ENCODE data around the gene TRIO. TPM values are rescaled to one million over a fixed set of nuclear protein-coding genes. Genes with fewer than 3 reads are reported as not detected.

Gene TRIO
- total RNA-seq, 1 donor: 410 TPM

- no peak overlapping the region for H3K4me3 ChIP-seq (ENCODE audit: low read depth, low read length)
- DNase-seq (ENCODE audit: low read depth): no peak
- TF ChIP-seq CTCF (IDR thresholded peaks at IDR 0.05; ENCODE audit: insufficient read depth, low read depth, low read length): no peak
Observed at GRCh38 chr5:14396066-14396465, 252.9 kb downstream of the TRIO start.

GRCh38 chr5:14396737-14397136, 253.6 kb downstream of the TRIO start:
- H3K4me3 ChIP-seq (ENCODE audit: low read depth, low read length): no peak overlapping the region
- peak; percentile 16 for DNase-seq (ENCODE audit: low read depth)
- no peak for TF ChIP-seq CTCF (IDR thresholded peaks at IDR 0.05; ENCODE audit: insufficient read depth, low read depth, low read length)

- DNase-seq (ENCODE audit: low read depth): peak; percentile 61
- TF ChIP-seq CTCF (IDR thresholded peaks at IDR 0.05; ENCODE audit: insufficient read depth, low read depth, low read length): no peak
Observed at GRCh38 chr5:14397717-14398116, 254.6 kb downstream of the TRIO start.

GRCh38 chr5:14399054-14399692, 256.0 kb downstream of the TRIO start:
- H3K4me3 ChIP-seq (ENCODE audit: low read depth, low read length): no peak overlapping the region
- peak; percentile 78 for DNase-seq (ENCODE audit: low read depth)
- peak; percentile 76 for TF ChIP-seq CTCF (IDR thresholded peaks at IDR 0.05; ENCODE audit: insufficient read depth, low read depth, low read length)

More at GRCh38 chr5:14397717-14398116, 254.6 kb downstream of the TRIO start:
- no peak overlapping the region for H3K4me3 ChIP-seq (ENCODE audit: low read depth, low read length)

- no peak overlapping the region for H3K4me3 ChIP-seq (ENCODE audit: low read depth, low read length)
- TF ChIP-seq CTCF (IDR thresholded peaks at IDR 0.05; ENCODE audit: insufficient read depth, low read depth, low read length): no peak
- DNase-seq (ENCODE audit: low read depth): peak; percentile 54
Observed at GRCh38 chr5:14400085-14400484, 256.9 kb downstream of the TRIO start.

- TF ChIP-seq CTCF (IDR thresholded peaks at IDR 0.05; ENCODE audit: insufficient read depth, low read depth, low read length): no peak
- no peak for DNase-seq (ENCODE audit: low read depth)
- no peak overlapping the region for H3K4me3 ChIP-seq (ENCODE audit: low read depth, low read length)
Observed at GRCh38 chr5:14400611-14401010, 257.5 kb downstream of the TRIO start.

- no peak for TF ChIP-seq CTCF (IDR thresholded peaks at IDR 0.05; ENCODE audit: insufficient read depth, low read depth, low read length)
Observed at GRCh38 chr5:14401639-14402038, 258.5 kb downstream of the TRIO start.

More at GRCh38 chr5:14401639-14402038, 258.5 kb downstream of the TRIO start:
- H3K4me3 ChIP-seq (ENCODE audit: low read depth, low read length): no peak overlapping the region
- no peak for DNase-seq (ENCODE audit: low read depth)
